Body of pancreas (tissue), 4 donors: ENCODE data around the gene GNB3.

Source experiments
- POLR2A ChIP-seq, 3 donors: fragments of 450-650 bp; IDR thresholded peaks; one replicate each; pipeline ENCODE4 v1.6.1; 2016; ENCODE audit warnings: antibody characterized with exemption in 3 of 3, mild to moderate bottlenecking in 2 of 3
- TF ChIP-seq, protein P1 (sequence below), 7 experiments: fragments of 450-650 bp in 4 of 7; fragments of 200-600 bp in 3 of 7; sonication (generic) in 3 of 7; IDR thresholded peaks; one replicate each; pipeline ENCODE4 v1.5.1; 2016 to 2019; ENCODE audit warnings: antibody characterized with exemption in 7 of 7

GRCh38 chr12:6796576-6796975, 44.1 kb upstream of the GNB3 start:
- TF ChIP-seq POLR2A (IDR thresholded peaks at IDR 0.05): no peak
- TF ChIP-seq, protein P1, sequence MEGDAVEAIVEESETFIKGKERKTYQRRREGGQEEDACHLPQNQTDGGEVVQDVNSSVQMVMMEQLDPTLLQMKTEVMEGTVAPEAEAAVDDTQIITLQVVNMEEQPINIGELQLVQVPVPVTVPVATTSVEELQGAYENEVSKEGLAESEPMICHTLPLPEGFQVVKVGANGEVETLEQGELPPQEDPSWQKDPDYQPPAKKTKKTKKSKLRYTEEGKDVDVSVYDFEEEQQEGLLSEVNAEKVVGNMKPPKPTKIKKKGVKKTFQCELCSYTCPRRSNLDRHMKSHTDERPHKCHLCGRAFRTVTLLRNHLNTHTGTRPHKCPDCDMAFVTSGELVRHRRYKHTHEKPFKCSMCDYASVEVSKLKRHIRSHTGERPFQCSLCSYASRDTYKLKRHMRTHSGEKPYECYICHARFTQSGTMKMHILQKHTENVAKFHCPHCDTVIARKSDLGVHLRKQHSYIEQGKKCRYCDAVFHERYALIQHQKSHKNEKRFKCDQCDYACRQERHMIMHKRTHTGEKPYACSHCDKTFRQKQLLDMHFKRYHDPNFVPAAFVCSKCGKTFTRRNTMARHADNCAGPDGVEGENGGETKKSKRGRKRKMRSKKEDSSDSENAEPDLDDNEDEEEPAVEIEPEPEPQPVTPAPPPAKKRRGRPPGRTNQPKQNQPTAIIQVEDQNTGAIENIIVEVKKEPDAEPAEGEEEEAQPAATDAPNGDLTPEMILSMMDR (IDR thresholded peaks at IDR 0.05): no peak
